GM15510 (cell line): ENCODE data around the gene SNX2.

Experiments
- POLR2A ChIP-seq: IDR thresholded peaks from 3 replicates; pipeline ENCODE4 v1.6.1; 2011; ENCODE audit warnings: borderline replicate concordance; ENCODE audit not compliant: insufficient read length; ENCODE audit errors: extremely low read depth

SNX2 gene

DNA sequence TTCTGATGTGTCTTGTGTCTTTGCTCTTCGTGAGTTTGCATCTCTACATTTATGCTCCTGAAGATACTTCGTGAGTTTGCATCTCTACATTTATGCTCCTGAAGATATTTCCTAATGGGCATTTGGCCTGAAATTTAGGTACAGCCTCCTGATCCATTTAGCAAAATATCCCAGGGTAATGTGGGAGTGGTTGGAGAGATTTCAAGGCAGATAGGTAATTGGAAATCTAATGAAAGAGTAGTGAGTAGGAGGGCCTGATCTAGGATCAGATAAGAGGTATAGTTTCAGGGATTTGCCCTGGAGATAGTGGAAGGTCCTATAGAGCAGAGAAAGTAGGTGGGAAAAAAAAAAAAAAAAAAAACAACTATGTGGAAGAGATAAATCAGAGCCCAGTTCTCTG lies 14.6 kb upstream of the SNX2 start:
- TF ChIP-seq POLR2A, result no peak

GRCh38 chr5:122761115-122761514 lies 13.8 kb upstream of the SNX2 start:
- TF ChIP-seq POLR2A, result no peak

GRCh38 chr5:122766130-122766529 lies 8.8 kb upstream of the SNX2 start:
- no peak for TF ChIP-seq POLR2A

DNA sequence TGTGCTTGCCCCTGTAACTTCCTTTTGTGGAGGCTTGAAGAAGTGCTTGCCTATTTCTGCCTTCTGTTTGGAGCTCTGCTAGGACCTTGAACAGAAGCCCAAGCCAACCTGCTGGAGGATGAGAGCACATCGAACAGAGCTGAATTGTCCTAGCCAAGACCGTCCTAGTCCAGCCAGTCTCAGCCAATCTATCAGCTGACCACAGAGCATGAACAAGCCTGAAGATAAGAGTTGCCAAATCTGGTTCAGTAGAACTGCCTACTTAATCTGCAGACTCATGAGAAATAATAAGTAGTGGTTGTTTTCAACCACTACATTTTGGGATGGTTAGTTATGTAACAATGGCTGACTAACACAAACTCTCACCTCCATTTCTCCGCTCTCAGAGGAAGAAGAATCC lies 4.4 kb upstream of the SNX2 start:
- TF ChIP-seq POLR2A, result no peak

DNA sequence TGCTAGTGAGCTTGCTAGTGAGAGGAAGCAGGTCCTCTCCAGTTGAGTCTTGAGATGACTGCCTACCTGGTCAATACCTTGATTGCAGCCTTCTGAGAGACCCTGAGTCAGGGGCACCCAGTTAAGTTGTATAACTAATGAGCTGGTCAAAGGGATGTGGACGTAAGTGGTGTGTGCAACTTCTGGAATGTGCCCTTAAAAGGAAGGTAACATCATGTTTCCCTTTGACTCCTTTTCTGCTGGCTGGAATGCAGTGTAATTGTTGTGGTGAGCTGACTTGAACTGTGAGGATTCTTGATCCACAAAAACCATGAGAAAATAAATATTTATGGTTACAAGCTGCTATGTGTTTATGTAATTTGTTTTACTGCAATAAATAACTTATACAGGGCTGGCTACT lies 2.4 kb upstream of the SNX2 start:
- TF ChIP-seq POLR2A, result no peak

- TF ChIP-seq POLR2A, result no peak
These were observed 1.3 kb upstream of the SNX2 start for GRCh38 chr5:122773619-122774018.

- no peak for TF ChIP-seq POLR2A
These were observed 390 bp upstream of the SNX2 start for GRCh38 chr5:122774519-122774860.

- TF ChIP-seq POLR2A, result no peak
These were observed 966 bp downstream of the SNX2 start for GRCh38 chr5:122775550-122776542.

GRCh38 chr5:122778157-122778556 lies 3.3 kb downstream of the SNX2 start:
- TF ChIP-seq POLR2A, result no peak

DNA sequence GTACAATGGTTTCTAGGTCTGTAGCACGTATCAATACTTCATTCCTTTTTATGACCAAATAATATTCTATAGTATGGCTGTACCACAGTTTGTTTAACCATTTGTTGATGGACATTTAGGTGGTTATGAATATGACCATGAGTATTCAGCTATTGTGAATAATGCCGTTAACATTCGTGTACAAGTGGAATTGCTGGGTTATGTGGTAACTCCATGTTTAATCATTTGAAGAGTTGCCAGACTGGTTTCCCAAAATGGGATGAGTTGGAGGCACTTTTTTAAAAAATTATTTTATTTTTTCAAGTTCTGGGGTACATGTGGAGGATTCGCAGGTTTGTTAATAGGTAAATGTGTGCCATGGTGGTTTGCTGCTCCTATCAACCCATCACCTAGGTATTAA lies 4.6 kb downstream of the SNX2 start:
- no peak for TF ChIP-seq POLR2A

DNA sequence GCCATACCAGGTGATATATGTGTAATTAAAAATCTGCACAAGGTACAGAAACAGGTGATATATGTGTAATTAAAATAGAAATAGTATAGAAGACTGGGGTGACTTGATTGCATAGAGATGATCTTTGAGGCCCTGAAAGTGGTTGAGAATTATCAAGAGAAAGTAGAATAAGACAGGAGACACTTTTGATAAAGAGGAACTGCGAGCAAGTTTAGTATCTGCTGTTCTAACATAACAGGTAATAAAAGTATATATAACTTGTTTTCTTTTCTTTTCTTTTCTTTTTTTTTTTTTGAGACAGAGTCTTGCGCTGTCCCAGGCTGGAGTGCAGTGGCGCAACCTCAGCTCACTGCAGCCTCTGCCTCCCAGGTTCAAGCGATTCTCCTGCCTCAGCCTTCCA lies 5.4 kb downstream of the SNX2 start:
- TF ChIP-seq POLR2A, result no peak

- no peak for TF ChIP-seq POLR2A
These were observed 6.6 kb downstream of the SNX2 start for GRCh38 chr5:122781465-122781864.

DNA sequence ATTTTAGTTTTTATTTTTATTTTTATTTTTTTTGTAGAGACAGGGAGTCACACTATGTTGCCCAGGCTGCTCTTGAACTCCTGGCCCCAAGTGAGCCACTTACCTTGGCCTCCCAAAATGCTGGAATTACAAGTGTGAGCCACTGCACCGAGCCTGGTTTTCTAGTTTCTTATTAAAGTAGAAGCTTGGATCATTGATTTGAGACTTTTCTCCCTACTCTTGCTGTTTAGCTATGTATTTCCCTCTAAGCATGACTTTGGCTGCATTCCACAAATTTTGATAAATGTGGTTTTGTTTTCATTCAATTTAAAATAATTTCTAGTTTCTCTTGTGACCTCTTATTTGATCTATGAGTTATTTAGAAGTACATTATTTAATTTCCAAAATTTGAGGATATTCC lies 10.4 kb downstream of the SNX2 start:
- TF ChIP-seq POLR2A, result no peak

DNA sequence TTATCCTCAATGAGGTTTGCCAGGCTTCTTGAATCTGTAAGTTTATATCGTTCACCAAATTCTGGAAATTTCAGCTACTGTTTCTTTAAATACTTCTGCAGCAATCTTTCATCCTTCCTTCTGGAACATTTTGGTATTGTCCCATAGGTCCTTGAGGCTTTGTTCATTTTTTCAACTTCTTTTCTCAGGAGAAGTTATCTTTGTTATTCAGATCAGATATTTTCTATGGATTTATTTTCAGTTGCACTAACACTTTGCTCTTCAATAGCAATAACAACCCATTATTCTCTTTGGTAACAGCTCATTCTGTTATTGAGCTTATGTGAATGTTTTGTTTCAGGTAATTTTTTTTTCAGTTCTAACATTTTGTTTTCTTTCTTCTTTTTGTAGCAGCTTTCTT lies 13.5 kb downstream of the SNX2 start:
- TF ChIP-seq POLR2A, result no peak

DNA sequence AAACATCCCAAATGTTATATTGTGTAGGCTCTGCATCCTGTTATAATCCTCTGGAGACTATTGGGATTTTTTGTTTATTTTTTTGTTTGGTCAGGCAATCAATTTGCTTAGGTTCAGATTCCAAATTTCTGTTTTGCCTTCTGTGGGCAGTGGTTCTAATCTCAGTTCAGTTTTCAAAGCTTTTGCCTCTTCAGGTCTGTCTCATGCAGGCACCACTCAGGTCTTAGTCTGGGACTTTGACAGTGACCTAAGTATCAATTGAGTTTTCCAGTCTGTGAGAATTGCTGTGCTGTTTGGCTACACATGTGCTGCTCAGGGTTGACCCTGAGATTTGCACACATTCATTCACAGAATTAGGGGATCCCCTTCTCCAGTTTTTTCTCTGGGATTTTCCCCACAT lies 14.1 kb downstream of the SNX2 start:
- TF ChIP-seq POLR2A, result no peak

DNA sequence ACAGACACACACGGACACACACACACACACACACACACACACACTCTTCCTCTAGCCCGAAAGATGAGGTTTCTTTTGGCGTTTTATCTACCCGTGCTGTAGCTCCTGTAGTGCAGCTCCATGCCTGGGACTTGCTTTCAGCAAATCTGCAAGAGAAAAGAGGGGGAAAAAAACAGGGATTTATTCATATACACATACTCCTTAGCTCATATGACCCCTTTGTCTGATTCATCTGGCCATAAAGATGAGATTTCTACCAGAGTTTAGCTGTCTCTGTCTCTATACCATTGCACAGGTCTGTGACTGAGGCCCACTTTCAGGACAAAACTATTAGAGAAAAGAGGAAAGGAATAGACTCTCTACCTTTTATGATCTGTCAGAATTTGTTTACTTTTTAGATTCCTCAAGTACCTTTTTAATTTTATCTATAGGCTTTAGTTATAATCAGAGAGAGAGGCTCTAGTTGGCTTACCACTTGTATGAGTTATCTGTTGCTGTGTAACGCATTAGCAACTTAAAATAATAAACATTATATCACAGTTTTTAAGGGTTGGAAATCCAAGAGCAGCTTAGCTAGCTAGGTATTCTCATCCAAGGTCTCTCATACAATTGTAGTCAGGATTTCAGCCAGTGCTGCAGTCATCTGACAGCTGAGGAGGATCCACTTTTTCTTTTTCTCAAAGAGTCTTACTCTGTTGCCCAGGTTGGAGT lies 14.7 kb downstream of the SNX2 start:
- no peak for TF ChIP-seq POLR2A

DNA sequence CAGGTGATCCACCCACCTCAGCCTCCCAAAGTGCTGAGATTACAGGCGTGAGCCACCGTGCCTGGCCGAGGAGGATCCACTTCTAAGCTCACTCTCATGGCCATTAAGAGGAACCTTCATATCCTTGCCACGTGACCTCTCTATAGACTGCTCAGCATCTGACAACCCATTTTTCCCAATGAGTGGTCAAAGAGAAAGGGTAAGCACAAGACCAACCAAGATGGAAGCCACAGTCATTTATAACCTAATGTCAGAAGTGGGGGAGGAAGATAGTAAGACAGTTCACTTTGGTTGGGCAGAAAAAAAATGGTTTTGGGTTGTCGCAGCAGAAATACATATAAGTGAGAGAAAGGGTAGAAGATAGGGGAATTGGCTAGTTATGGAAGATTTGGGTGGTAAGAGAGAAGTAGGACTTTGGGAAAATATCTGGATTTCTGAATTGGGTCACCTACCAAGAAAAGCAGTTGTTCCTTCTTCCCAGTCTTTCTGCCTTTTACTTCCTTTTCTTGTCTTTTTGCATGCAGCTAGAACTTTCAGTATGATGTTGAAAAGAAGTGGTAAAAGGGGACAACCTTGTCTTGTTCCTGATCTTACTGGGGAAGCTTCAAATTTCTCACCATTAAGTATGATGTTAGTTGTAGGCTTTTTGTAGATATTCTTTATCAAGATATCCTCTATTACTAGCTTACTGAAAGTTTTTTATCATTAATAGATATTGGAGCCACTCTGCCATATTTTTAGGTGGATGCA lies 15.6 kb downstream of the SNX2 start:
- no peak for TF ChIP-seq POLR2A
